ENCODE results near the gene IL34. TPM values are rescaled to one million over a fixed set of nuclear protein-coding genes. Genes with fewer than 3 reads are reported as not detected.

IL34 gene
- total and polyA plus RNA-seq, 2 of the 13 experiments (the other 11 are each of a cell fraction or from before 2014, with no cell fraction given), result 1.2 to 1.3 TPM

DNA sequence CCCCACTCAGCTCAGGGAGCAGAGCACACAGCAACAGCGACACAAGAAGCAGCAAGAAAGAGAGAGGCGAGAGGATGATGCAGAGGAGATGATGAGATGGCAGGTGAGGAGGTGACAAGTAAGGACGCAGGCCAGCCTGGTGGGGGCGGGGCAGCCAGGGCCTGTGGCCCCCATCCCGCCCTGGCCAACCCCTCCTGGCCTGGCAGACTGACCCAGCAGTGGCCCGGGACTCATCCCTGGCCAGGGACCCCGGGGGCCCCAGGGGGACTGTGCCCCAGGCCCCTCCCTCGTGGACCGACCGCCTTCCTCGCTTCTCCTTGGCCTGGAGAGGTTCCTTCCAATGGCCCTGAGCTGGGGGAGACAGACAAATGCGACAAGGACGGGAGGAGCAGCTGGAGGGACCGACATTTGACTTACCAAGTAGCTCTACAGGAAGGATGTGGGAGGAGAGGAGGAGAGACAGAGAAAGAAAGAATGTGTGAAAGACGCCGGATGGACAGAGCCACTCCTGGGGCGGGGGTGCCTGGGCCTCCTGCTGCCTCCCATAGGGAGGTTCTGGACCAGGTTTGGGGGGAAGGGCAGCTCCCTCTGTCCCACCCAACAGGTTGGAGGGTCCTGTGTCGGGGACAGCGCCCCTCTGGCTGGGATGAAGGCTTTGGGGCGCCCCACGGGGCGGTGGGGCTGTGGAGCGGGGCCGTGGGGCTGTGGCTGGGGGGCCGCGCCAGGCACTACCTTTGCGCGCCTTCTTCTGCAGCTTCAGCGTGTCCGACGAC, 32.7 kb downstream of the IL34 start (continued):
- TF ChIP-seq, protein P1, sequence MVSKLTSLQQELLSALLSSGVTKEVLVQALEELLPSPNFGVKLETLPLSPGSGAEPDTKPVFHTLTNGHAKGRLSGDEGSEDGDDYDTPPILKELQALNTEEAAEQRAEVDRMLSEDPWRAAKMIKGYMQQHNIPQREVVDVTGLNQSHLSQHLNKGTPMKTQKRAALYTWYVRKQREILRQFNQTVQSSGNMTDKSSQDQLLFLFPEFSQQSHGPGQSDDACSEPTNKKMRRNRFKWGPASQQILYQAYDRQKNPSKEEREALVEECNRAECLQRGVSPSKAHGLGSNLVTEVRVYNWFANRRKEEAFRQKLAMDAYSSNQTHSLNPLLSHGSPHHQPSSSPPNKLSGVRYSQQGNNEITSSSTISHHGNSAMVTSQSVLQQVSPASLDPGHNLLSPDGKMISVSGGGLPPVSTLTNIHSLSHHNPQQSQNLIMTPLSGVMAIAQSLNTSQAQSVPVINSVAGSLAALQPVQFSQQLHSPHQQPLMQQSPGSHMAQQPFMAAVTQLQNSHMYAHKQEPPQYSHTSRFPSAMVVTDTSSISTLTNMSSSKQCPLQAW (CRISPR knock-in tag; IDR thresholded peaks at IDR 0.05), result no peak
- TF ChIP-seq, protein P2, sequence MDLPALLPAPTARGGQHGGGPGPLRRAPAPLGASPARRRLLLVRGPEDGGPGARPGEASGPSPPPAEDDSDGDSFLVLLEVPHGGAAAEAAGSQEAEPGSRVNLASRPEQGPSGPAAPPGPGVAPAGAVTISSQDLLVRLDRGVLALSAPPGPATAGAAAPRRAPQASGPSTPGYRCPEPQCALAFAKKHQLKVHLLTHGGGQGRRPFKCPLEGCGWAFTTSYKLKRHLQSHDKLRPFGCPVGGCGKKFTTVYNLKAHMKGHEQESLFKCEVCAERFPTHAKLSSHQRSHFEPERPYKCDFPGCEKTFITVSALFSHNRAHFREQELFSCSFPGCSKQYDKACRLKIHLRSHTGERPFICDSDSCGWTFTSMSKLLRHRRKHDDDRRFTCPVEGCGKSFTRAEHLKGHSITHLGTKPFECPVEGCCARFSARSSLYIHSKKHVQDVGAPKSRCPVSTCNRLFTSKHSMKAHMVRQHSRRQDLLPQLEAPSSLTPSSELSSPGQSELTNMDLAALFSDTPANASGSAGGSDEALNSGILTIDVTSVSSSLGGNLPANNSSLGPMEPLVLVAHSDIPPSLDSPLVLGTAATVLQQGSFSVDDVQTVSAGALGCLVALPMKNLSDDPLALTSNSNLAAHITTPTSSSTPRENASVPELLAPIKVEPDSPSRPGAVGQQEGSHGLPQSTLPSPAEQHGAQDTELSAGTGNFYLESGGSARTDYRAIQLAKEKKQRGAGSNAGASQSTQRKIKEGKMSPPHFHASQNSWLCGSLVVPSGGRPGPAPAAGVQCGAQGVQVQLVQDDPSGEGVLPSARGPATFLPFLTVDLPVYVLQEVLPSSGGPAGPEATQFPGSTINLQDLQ (CRISPR knock-in tag; IDR thresholded peaks at IDR 0.05), result no peak
- no peak for TF ChIP-seq NR2C2 (CRISPR knock-in tag; IDR thresholded peaks at IDR 0.05; ENCODE audit: borderline replicate concordance)
- peak; percentile 91 for TF ChIP-seq AGO2 (optimal IDR thresholded peaks at IDR 0.05; ENCODE audit: low read depth, low read length)
- no peak for TF ChIP-seq ZNF644 (CRISPR knock-in tag; IDR thresholded peaks at IDR 0.05; ENCODE audit: low read depth)
- no peak for TF ChIP-seq SP140L (CRISPR knock-in tag; IDR thresholded peaks at IDR 0.05; ENCODE audit: borderline replicate concordance)
- TF ChIP-seq KLF9 (CRISPR knock-in tag; IDR thresholded peaks at IDR 0.05; ENCODE audit: low read depth), result no peak
- TF ChIP-seq, protein P3, sequence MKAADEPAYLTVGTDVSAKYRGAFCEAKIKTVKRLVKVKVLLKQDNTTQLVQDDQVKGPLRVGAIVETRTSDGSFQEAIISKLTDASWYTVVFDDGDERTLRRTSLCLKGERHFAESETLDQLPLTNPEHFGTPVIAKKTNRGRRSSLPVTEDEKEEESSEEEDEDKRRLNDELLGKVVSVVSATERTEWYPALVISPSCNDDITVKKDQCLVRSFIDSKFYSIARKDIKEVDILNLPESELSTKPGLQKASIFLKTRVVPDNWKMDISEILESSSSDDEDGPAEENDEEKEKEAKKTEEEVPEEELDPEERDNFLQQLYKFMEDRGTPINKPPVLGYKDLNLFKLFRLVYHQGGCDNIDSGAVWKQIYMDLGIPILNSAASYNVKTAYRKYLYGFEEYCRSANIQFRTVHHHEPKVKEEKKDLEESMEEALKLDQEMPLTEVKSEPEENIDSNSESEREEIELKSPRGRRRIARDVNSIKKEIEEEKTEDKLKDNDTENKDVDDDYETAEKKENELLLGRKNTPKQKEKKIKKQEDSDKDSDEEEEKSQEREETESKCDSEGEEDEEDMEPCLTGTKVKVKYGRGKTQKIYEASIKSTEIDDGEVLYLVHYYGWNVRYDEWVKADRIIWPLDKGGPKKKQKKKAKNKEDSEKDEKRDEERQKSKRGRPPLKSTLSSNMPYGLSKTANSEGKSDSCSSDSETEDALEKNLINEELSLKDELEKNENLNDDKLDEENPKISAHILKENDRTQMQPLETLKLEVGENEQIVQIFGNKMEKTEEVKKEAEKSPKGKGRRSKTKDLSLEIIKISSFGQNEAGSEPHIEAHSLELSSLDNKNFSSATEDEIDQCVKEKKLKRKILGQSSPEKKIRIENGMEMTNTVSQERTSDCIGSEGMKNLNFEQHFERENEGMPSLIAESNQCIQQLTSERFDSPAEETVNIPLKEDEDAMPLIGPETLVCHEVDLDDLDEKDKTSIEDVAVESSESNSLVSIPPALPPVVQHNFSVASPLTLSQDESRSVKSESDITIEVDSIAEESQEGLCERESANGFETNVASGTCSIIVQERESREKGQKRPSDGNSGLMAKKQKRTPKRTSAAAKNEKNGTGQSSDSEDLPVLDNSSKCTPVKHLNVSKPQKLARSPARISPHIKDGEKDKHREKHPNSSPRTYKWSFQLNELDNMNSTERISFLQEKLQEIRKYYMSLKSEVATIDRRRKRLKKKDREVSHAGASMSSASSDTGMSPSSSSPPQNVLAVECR (CRISPR knock-in tag; IDR thresholded peaks at IDR 0.05; ENCODE audit: borderline replicate concordance), result 0 out of 2 replicates have a peak, but pooled peaks have one; percentile 3
- no peak for TF ChIP-seq ZNF468 (CRISPR knock-in tag; IDR thresholded peaks at IDR 0.05)
- no peak for TF ChIP-seq ZNF883 (CRISPR knock-in tag; IDR thresholded peaks at IDR 0.05; ENCODE audit: not compliant biosample characterization)
- no peak for TF ChIP-seq HMG20B (CRISPR knock-in tag; conservative IDR thresholded peaks at IDR 0.05)
